ENCODE measurements around the gene ZNF160.
"Not testable (repeated sequence)": the region's sequence is repeated elsewhere in the genome, so short reads cannot be mapped to it uniquely, and the experiment has no call there.

The ZNF160 gene

GRCh38 chr19:53091413-53092254 lies 11.6 kb downstream of the ZNF160 start:
- no peak for DNase-seq (ENCODE audit: low read depth)

- no peak for DNase-seq (ENCODE audit: low read depth)
Observed at GRCh38 chr19:53088091-53088490, 15.1 kb downstream of the ZNF160 start.

- no peak for DNase-seq (ENCODE audit: low read depth)
Observed at GRCh38 chr19:53086949-53087348, 16.3 kb downstream of the ZNF160 start.

GRCh38 chr19:53085496-53085895 lies 17.7 kb downstream of the ZNF160 start:
- DNase-seq (ENCODE audit: low read depth): no peak

GRCh38 chr19:53082929-53083328 lies 20.3 kb downstream of the ZNF160 start:
- no peak for DNase-seq (ENCODE audit: low read depth)

GRCh38 chr19:53079313-53079924 lies 23.8 kb downstream of the ZNF160 start:
- DNase-seq (ENCODE audit: low read depth): no peak

GRCh38 chr19:53078668-53079067 lies 24.6 kb downstream of the ZNF160 start:
- DNase-seq (ENCODE audit: low read depth): no peak

GRCh38 chr19:53076984-53077383 lies 26.2 kb downstream of the ZNF160 start:
- no peak for DNase-seq (ENCODE audit: low read depth)

- DNase-seq (ENCODE audit: low read depth): no peak
Observed at GRCh38 chr19:53068834-53069233, 34.4 kb downstream of the ZNF160 start.

- DNase-seq (ENCODE audit: low read depth): no peak
Observed at GRCh38 chr19:53068199-53068598, 35.0 kb downstream of the ZNF160 start.

GRCh38 chr19:53057904-53058580 lies 45.2 kb downstream of the ZNF160 start:
- DNase-seq (ENCODE audit: low read depth): no peak

- DNase-seq (ENCODE audit: low read depth): no peak
Observed at GRCh38 chr19:53055117-53055516, 48.1 kb downstream of the ZNF160 start.

- DNase-seq (ENCODE audit: low read depth): no peak
Observed at GRCh38 chr19:53047379-53047778, 55.8 kb downstream of the ZNF160 start.

- DNase-seq (ENCODE audit: low read depth): no peak
Observed at GRCh38 chr19:53045536-53045935, 57.7 kb downstream of the ZNF160 start.

- DNase-seq (ENCODE audit: low read depth): no peak
Observed at GRCh38 chr19:53041366-53041765, 61.9 kb downstream of the ZNF160 start.

- peak; percentile 1 for DNase-seq (ENCODE audit: low read depth)
Observed at GRCh38 chr19:53037101-53038097, 65.8 kb downstream of the ZNF160 start.

GRCh38 chr19:53034948-53035675 lies 68.1 kb downstream of the ZNF160 start:
- DNase-seq (ENCODE audit: low read depth): no peak

- DNase-seq (ENCODE audit: low read depth): no peak
Observed at GRCh38 chr19:53034054-53034453, 69.2 kb downstream of the ZNF160 start.

- not testable (repeated sequence) for DNase-seq (ENCODE audit: low read depth)
Observed at GRCh38 chr19:53028306-53028705, 74.9 kb downstream of the ZNF160 start.

- DNase-seq (ENCODE audit: low read depth): no peak
Observed at GRCh38 chr19:53019684-53020083, 83.5 kb downstream of the ZNF160 start.

Data from activated T-helper 9 cell treated with anti-CD3 and anti-CD28 coated beads, Interleukin-2, amount 50 U/mL, for 16 hours (primary cell).